Stimulated activated CD4-positive, alpha-beta T cell treated with anti-CD3 and anti-CD28 coated beads, Interleukin-15, amount 100 ng/mL, for 24 hours (primary cell): ENCODE results near the gene DOK7.

ENCODE experiments used
- DNase-seq: peaks from one replicate; pipeline ENCODE4 v3.0.0-alpha.2; 2020

Gene DOK7

DNA sequence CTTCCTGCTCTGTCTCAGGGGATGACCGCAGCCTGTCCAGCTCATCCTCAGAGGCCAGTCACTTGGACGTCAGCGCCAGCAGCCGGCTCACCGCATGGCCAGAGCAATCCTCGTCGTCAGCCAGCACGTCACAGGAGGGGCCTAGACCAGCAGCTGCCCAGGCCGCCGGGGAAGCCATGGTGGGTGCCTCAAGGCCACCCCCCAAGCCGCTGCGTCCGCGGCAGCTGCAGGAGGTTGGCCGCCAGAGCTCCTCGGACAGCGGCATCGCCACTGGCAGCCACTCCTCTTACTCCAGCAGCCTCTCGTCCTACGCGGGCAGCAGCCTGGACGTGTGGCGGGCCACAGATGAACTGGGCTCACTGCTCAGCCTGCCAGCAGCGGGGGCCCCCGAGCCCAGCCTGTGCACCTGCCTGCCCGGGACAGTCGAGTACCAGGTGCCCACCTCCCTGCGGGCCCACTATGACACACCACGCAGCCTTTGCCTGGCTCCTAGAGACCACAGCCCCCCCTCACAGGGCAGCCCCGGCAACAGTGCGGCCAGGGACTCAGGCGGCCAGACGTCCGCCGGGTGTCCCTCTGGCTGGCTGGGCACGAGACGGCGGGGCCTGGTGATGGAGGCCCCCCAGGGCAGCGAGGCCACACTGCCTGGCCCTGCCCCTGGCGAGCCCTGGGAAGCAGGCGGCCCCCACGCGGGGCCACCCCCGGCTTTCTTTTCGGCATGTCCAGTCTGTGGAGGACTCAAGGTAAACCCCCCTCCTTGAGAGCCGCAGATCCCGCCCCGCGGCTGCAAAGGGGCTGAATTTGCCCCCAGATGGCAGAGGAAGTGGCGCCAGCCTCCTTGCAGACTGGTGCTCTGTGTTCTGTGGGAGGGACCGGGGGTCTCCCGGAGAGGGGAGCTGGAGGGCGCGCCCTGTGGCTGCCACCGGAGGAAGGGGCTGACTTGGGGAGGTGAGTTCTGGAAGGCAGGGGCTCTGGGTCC is 29.9 kb downstream of the DOK7 start:
- DNase-seq = no peak

DNA sequence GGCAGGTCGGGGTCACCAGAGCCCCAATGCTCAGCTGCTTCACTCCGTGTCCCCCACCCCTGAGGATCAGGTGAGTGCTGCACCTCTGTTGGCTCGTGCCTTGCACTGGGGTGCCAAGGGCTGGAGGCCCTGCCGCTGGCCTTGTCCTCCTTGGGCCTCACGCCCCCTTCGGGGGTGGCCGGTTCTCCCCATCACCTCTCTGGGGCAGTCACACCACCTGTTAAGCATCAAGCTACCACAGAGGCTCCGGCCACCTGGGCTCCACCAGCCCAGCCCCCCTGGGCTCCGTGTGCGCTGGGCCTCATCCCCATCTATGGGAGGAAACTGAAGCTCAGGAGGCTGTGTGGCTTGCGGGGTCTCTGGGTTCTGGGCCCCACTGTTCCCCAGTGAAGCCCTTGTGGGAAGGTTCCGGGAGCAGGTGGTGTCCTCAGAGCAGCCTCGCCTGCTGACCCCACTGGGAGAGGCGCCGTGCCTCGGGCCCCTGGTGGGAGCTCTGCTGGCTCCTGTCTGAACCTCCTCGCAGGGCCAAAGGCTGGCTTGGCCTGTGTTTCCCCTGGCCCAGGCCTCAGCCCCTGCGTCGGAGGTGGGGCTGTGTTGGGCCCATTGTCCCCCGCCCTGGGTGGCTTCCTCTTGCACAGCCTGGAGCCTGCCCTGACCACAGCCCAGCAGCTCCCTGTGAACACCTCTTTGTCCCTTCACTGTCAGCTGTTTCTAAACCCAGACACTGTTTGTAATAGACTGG is 30.8 kb downstream of the DOK7 start:
- no peak for DNase-seq

DNA sequence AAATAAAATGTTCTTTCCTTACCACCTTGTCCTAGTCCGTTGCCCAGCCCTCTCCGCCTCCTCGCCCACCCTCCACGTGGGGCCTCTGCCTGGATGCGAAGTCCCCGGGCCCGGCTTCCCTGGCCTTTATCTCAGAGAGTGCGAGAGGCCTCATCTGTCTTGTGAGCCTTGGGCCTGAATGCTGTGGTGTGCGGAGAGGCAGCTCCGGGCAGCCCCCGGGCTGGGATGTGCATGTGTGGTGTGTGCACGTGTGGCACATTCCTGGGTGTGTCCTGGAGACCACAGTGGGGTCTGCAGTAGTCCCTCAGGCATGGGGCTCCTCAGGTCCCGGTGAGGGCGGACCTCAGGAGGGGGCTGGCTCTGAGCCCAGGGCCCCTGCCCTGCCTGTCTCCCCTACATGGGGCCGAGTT is 31.4 kb downstream of the DOK7 start:
- DNase-seq = no peak

DNA sequence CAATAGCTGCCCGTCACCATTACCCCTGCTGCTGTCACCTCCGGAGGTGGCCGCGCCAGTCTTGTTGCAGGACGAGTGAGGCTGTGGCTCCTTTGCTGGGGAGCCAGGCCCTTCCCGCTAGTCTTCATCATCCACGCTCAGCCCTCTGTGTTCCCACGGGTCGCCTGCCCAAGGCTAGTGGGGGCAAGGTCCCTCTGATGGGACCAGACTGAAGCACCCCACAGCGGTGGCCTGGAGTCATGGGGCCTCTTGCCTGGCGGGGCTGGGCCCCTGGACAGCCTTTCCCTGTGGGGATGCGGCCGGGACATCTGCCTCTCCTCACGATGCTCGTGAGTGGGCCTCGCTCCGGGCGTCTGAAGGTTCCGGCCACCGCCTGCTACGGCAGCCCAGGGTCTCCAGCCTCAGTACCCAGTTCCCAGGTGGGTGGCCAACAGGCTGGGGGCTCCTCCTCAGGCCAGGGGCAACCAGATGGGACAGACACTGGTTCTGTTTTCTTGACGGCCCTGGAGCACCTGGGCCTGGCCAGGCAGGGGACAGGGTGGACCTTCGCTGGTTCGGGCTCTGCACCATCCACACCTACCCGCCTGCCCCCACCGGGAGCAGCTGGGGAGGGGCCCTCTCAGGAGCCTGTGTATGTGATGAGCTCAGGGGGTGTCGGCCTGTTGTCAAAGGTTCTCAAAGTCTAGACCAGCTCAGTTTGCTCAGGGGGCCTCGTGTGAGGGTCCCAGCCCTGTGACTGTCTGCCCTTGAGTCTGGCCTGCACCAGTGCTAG is 32.3 kb downstream of the DOK7 start:
- DNase-seq = no peak

DNA sequence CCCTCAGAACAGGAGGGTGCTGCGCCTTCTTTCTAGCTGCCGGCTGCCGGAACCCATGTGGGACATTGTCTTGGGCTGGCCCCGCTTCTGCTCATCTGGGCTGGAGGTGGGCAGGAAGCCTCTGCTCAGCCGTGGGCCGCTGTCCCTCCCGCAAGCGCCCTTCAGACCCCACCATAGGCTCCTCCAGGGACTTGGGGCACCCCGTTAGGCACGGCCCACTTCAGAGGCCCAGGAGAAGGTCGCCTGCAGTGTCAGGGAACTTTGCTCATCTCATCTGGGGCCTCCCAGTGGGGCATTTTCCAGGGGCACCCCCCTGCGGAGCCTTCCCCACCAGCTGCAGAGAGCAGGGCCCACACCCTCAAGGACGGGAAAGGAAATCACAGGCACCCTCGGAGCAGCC is 32.9 kb downstream of the DOK7 start:
- no peak for DNase-seq

DNA sequence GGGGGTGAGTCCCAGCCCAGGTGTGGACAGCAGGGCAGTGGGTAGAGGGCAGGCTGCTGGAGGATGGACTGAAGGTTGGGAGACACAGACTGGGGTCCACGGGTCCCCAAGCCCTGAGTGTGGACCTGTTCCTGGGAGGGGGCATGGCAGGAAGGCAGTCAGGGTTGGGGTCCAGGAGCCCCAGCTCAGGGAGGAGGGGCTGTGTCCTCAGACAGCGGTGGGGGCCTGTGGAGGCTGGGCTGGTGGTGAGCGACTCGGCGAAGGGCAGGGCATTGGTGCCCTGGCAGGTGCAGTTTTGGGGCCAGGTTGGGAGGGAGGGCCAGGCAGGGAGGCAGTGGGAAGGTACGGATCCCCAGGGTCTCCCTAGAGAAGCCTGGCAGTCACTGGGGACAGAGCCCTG is 34.0 kb downstream of the DOK7 start:
- DNase-seq = no peak

DNA sequence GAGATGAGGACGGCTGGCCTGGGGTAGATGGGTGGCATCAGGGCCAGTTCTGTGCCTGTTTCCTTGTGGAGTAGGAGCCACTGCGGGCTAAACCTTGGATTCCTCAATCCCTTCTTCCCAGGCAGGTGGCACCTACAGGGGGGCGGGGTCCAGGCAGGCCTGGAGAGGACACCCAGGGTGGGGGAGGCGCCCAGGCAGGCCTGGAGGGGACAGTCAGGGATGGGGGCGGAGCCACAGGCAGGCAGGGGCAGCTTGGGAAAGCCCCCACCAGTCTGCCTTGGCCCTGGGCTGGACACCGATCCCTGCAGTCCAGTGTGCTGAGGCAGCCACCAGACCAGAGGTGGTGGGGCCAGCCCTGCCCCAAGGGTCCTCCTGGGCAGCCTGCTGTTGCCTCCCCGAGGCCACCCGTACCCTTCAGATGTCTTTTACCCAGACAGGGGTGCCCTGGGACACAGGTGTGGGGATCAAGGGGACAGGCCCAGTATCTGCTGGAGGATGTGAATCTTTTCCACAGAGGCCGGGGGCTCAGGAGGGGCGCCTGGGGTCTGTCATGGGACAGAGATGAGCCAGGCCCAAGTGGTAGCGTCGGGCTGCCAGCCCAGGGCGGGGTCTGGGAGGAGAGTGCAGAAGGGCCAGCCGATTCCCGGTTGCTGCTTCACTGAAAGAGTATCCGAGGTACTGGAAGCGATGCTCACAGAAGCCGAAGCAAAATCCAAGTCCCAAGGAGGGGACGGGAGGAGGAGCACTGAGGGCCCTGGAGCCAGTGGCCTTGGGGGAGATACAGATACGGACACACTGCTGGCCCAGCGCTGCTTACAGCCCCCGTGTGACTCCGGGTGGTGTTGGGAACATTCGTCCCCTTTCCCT is 34.6 kb downstream of the DOK7 start:
- DNase-seq = no peak

DNA sequence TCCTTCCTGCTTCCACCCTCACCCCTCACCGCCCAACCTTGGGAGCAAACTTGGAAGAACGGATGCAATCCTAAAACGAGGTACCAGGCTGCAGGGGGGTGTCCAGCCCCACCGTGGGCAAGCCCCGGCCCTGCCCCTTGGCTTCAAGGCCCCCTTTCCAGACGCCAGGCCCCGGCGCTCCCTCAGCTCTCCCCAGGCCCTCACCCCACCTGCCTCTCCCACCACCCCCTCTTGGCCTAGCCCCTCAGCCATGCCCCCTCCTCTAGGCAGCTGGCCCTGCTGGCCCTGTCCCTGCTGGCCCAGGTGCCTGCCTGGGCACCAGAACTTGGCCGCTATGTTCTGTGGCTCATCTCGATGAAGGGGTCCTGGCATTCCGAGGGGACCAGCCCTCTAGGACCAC is 35.3 kb downstream of the DOK7 start:
- DNase-seq = no peak

DNA sequence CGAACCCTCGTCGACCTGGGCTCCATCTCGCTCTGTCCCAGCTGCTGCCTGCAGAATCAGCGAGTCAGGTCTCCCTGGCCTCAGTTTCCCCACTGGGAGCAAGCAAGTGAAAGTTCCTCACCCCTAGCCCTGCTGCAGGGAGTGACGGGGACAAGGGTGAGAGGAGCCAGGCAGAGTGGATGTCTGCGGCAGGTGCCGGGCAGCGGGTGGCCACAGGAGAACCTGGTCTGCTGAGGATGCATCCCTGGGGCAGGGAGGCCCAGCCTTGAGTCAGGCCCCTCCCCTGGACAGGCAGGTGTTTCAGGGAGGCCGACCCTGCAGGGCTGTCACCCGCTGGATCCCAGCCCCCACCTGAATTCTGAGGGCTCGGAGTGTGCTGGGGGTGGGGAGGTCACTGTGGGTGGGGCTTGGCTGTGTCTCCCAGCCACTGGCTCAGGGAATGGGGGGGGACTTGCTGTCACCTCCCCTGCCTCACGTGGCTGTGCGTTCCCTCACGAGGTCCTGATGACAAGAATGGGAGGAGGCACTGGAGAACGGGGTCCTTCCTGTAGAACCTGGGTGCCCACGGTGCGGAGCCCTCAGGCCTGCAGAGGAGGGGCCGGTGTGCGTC is 35.9 kb downstream of the DOK7 start:
- DNase-seq = no peak

DNA sequence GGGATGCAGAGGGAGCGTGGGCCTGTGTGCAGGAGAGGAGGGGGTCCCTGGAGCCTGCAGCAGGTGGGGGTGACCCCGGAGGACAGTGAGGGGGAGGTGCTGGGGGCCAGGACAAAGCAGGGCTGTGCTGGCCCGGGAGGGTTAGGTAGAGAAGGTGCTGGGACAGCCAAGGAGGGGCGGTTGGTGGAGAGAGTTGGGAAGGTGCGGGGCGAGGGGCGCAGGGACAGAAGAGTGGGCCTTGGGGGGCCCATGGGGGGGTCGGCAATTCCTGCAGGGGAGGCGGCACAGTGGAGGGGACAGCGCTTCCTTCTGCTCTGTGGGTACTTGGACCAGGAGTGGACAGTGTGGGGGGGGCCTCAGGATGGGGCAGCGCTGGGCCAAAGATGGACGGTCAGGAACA is 36.6 kb downstream of the DOK7 start:
- no peak for DNase-seq

DNA sequence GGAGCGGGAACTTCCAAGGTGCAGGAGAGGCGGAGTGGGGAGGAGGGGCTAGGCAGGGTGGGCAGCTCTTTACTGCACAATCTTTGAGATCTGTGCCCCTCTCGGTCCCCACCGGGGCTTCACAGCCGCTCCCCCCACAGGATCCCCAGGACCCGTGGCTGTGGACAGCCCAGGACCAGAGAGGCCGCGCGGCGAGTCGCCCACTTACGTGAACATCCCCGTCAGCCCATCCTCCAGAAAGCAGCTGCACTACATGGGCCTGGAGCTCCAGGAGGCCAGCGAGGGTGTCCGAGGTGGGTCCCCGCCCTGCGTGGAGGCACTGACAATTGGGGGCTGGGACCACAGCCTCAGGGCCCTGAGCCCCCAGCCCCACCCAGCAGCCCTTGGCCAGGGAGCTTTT is 37.0 kb downstream of the DOK7 start:
- DNase-seq = no peak

DNA sequence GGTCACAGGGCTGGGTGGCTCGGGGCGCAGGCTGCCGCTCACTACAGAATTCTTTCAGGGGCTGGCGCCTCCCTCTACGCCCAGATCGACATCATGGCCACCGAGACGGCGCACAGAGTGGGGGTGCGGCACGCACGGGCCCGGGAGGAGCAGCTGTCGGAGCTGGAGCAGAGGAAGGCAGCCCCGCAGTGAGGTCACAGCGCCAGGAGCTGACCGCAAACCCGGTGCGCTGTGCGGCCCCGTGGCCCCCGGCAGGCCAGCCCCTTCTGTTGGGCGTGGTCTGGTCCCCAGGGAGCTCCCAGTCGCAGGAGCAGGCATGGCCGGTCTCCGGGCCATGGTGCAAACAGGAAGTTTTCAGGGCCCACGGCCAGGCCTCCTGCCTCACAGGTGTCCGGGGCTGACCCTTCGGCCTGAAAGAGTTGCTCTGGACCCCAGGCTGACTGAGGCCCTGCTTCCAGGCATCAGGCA is 37.6 kb downstream of the DOK7 start:
- no peak for DNase-seq

DNA sequence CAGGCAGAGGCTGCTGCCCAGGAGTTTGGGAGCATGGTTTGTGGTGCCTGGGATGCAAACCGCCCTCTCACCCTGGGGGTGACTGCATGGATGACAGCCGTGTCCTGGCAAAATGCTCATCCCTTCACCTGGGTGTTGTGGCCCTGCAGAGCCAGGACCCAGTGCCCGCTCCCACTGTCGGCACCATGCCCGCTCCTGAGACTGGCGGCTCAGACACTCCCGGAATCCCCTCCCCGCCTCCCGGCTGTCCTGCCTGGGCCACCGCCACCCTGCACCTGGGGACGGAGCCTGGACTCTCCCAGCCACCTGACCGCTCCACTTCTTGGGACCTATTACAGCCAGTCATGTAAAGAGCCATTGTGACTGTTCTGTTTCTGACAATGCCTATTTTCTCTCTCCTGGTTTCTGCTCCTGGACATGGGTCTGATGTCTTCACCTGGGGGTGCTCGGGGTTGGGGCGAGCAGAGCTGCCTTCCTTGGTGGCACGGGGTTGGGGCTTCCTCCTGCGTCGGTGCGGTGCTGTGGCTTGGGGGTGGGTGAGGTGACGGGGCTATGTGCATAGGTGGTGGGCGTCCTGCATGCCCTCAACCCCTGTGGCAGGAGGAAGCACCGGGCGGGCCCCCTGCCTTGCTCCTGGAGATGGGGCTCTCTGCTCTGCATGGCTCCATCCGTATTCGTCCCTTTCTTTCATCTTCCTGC is 38.2 kb downstream of the DOK7 start:
- DNase-seq = no peak

DNA sequence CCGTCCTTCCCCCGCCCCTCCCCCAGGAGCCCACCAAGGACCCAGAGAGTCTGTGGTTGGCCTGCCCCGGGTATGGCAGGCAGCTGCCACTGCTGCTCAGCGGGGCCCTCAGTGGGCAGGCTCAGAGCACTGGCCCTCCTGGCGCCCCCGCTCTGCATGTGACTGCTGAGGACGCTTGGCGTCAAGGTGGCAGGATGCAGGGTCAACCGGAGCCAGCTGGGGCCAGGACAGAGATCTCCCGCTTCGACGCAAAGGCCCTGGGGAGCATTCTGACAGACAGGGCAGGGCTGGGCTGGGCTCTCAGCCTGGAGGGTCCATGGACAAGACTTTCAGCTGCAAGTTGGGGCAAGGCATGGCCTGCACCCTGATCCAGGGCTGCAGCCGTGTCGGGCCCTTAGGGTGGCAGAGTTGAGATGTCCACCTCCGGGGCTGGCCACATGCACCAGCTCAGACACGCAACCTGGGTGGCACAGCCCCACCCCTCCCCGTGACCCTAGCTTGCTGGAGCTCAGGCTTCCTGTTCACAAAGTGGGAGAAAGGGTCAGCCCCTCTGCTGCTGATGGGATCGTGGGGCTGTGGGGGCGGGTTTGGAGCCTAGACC is 38.8 kb downstream of the DOK7 start:
- DNase-seq = no peak

DNA sequence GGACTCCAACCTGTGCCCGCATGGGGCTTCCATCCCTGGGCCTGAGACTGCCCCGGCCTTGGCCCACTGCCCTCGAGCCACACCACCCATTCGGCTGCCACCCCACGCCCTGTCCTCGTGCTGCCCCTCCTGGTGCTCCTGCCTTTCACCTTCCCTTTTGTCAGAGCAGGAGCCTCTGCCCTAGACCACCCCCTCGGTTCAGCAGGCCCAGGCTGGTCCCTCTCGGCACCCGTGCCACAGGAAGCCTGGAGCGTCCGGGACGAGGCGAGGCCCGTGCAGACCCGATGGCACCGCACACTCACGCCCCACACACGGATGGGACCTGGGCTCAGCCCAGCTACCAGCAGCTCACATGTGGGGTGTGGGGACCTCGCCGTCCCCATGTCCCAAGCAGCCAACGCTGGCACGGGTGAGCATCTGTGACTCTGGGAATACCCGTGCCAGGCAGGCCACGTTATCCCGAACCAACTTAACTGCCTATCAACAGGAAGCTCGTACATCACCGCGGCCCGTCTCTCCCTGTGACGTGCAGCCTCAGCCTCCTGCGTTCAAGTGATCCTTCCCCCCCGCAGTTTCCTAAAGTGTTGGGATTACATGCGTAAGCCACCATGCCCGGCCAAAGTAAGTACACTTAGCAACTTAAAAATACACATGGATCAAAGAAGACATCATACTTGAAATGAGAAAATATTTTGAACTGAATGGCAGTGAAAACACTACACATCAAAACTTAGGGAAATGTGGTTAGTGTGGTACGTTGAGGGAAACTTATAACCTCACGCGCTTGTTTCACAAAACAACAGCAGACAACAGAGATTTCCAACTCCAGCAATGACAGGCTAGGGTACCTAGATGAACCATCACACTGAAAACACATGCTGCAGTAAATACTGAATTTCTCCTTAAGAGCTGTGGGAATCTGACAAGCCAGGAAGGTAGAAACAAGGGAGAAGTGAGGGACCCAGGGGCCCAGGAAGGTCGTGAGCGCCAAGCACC is 40.1 kb downstream of the DOK7 start:
- no peak for DNase-seq

DNA sequence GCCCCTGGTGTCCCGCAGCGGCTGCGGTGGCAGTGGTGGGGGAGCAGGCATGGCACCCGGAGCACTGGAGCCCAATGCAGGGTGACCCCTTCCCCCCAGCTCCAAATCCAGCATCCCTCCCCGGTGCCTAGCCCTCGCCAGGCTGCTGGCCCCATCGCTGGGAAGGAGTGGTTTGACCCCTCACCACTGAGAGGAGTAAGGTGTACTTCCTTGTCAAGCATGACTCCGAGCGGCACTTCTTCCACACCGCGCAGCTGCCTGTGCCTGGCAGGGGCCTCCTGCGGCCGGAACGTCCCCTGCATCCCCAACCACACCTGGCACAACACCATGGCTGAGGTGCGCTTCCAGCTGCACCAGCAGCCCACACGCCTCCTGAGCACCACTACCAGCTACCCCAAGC is 42.1 kb downstream of the DOK7 start:
- DNase-seq = no peak

DNA sequence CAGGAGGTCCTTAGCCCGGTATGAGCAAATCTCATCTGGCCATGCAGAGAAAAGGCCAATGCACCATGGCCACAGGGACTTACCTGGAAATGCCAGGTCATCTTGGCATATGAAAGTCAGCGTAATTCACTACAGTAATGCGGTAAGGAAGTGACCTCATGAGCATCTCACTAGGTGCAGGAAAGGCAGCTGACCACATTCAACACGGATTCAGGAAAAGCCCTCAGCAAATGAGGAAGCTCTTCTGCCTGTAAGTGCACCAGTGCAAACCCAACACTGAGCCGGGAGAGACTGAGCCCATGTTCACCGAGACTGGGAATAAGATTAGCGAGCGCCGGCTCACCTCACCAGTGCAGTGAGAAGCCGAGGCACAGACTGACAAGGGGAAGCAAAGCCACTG is 45.4 kb downstream of the DOK7 start:
- no peak for DNase-seq

DNA sequence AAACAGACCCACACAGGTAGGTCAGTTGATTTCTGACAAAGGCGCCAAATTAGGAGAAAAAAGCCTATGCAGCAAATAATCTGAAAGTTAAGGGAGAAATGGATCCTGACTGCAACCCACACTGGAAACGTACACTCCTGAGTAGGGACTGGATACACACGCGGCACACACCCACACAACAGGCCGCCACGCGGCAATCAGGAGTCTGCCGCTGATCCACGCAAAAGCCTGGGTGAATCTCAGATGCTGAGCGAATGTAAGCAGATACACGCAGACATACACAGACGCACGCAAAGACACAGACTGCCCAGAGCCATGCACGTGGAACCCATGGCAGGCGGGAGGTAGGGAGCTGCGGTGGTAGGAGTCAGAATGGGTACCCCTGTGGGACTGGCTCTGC is 47.4 kb downstream of the DOK7 start:
- DNase-seq = no peak

DNA sequence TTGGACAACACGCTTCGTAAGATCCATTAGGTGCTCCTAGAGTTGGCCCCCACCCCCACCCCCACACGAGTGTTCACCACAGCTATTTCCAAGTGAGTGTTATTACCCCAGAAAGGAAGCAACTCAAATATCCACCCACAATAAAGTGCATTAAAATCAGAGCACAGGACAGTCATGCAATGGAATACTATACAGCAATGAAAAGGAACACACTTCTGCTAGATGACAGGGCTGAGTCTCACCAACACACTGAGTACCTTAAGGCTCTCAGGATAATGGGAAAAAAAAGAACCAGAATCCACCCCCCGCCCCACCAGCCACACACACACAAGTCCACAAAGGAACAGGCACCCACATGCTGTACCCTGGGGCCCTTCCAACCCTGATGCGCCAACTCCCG is 48.1 kb downstream of the DOK7 start:
- no peak for DNase-seq
